ENCODE measurements around the gene CBFA2T3.

The CBFA2T3 gene

DNA sequence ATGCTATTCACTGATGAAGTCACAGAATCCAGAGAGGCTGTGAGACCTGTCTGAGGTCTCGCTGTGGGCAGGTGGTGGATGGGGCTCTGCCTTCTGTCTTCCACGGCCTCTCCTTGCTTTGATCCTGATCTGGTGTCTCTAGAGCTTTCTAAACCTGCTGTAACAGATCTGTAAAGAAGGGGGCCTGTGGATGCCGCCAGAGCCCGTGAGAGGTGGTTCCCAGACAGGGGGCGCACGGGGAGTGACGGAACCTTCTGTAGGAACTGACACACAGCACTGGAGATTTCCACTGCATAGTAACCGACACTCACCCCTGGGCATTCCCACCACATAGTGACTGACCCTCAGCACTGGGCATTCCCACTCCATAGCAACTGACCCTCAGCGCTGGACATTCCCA, 16.0 kb downstream of the CBFA2T3 start:
- DNase-seq (ENCODE audit: low read depth), result no peak

- no peak for DNase-seq (ENCODE audit: low read depth)
Measured at GRCh38 chr16:88960516-88960915, 16.5 kb downstream of the CBFA2T3 start.

DNA sequence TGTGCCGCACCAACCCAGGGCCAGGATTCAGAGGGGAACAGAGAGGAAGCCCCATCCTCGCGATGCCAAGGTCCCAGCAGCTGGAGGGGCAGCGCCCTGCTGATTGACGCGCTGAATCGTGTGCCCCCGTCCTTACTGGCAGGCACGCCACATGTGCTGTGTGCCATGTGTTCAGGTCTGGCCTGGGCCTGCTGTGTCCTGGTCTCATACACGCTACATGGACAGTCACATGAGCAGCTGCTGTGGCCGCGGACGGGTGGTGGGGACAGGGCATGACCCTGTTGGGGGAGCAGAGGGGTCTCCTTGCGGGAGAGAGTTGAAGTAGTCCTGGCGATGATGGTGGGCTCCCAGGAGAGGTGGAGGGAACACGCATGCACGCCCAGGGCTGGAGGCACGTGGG, 18.0 kb downstream of the CBFA2T3 start:
- DNase-seq (ENCODE audit: low read depth), result no peak

GRCh38 chr16:88957887-88958577, 19.0 kb downstream of the CBFA2T3 start:
- no peak for DNase-seq (ENCODE audit: low read depth)

DNA sequence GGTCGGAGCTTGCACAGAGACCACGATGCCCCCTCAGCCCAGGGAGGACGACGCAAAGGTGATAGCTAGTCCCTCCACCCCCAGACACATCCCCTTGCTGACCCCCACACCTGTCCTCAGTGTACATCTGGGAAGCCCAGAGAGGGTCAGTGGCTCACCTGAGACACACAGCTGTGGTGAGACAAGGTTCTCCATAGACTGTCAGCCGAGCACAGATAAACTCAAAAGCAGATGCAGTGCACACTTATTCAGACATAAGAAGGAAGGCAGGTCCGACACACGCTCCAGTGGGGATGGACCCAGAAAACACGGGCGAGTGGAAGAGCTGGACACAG, 19.6 kb downstream of the CBFA2T3 start:
- DNase-seq (ENCODE audit: low read depth), result no peak

- no peak for DNase-seq (ENCODE audit: low read depth)
Measured at GRCh38 chr16:88956546-88957432, 20.2 kb downstream of the CBFA2T3 start.

DNA sequence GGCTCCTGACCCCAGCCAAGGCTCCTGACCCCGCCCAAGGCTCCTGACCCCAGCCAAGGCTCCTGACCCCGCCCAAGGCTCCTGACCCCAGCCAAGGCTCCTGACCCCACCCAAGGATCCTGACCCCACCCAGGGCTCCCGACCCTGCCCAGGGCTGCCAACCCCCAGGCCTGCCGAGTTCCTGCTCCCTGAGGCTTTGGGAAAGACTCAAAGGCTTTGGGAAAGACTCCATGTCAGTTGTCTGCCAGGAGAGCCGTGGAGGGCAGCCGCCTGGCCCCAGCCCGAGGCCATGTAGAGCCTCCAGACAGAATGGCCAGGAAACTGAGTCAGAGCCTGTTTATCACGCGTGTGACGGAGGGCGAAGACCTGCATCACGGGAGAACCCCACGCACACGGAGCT, 21.1 kb downstream of the CBFA2T3 start:
- no peak for DNase-seq (ENCODE audit: low read depth)

DNA sequence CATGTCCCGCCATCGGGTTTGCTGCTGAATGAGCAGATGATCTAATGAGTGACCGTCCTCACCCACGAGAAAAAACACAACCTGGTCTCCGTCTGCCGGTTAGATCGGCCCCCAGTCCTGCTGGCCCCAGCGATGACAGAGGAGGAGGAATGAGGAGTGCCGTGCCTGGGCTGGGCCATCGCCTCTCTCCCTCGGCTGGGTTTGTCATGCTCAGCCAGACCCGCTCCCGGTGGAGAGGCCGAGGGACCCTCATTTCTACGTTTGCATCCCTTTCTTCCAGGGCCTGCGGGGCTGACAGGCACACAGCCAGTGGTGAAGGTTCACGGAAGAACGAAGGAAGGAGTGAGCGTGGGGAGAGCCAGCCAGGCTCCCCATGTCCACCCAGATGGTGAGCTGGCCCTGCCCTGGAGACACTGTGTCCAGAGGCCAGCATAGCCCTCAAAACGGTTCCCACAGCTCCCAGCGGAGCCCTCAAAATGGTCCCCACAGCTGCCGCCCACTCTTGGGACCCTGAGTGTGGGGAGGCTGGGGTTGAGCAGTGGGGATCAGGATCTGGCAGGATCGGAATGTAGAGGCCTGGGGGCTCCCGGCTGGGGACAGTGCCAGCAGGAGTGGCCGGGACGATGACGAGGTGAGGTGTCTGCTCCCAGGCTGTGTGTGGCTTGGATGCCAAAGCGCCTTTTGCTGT, 23.9 kb downstream of the CBFA2T3 start:
- DNase-seq (ENCODE audit: low read depth), result no peak

DNA sequence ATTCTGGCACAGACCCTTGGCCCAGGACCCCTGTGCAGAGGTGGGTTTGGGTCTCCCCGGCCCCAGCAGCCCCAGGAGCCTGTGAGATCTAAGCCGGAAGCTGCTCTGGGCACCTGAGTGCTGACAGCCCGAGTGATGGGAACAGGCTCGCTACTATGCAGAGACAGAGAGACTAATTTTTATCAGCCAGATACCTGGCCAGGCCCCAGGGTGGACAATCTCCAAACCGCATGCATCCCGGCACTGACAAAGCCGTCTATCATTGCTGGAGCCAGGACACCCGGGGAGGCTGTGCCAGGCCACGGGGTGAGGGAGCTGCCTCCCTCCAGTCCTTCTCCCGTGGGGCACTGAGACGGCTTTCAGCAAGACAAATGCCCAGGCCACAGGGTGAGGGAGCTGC, 25.0 kb downstream of the CBFA2T3 start:
- no peak for DNase-seq (ENCODE audit: low read depth)

DNA sequence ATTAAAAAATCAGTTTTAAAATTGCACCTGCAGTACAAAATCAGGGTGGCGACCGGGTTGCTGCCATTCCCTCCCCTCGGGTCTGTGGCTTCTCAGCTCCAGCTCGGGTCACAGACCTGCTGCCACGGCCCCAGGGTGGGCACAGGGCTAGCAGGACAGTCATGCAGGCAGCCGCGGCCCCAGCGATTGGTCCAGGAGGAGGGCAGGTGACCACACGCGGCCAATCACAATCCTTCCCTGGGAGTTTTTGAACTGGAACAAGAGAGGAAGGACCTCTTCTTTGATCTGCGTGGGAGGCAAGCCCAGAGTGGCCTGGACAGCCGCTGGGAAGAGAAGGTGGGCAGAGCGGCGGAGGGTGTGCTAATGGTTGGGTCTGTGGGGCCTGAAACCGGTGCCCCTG, 25.5 kb downstream of the CBFA2T3 start:
- DNase-seq (ENCODE audit: low read depth), result no peak

- DNase-seq (ENCODE audit: low read depth), result no peak
Measured at GRCh38 chr16:88948781-88949490, 28.1 kb downstream of the CBFA2T3 start.

DNA sequence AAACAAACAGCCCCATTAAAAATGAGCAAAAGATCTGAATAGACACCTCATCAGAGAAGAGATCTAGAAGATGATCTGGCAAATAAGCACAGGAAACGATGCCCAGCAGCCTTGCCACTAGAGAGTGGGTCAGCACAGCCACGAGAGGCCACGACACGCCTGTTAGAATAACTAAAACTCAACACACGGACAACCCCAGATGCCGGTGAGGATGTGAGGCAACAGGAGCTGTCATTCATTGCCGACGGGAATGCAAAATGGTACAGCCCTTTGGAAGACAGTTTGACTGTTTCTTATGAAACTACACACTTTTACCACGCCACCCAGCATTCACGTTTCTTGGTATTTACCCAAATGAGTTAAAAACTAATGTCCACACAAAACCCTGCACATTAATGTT, 31.5 kb downstream of the CBFA2T3 start:
- no peak for DNase-seq (ENCODE audit: low read depth)

- no peak for DNase-seq (ENCODE audit: low read depth)
Measured at GRCh38 chr16:88943741-88944140, 33.3 kb downstream of the CBFA2T3 start.

DNA sequence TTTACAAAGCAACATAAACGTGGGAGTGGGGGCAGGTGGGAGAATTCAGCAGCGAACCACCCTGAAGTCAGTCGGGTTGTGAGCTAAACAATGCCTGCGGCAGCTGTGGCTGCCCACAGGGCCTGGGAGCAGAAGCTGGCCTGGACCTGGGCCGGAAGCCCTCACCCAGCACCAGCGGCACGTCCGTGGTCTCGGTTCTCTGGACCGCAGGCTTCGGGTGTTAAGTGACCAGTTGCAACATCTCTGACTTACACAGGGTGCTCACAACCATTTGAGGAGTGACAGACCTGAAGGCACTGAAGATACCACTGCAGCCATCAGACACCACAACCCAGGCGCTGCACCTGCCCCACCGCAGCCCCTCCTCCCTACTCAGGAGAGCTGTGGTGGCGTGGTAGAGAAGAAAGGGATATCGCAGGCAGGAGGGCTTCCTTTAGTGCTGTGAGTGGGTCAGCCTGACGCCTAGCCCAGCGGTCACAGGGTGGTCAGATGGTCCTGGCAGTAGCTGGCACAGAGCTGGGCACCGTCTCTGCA, 33.8 kb downstream of the CBFA2T3 start:
- DNase-seq (ENCODE audit: low read depth), result no peak

DNA sequence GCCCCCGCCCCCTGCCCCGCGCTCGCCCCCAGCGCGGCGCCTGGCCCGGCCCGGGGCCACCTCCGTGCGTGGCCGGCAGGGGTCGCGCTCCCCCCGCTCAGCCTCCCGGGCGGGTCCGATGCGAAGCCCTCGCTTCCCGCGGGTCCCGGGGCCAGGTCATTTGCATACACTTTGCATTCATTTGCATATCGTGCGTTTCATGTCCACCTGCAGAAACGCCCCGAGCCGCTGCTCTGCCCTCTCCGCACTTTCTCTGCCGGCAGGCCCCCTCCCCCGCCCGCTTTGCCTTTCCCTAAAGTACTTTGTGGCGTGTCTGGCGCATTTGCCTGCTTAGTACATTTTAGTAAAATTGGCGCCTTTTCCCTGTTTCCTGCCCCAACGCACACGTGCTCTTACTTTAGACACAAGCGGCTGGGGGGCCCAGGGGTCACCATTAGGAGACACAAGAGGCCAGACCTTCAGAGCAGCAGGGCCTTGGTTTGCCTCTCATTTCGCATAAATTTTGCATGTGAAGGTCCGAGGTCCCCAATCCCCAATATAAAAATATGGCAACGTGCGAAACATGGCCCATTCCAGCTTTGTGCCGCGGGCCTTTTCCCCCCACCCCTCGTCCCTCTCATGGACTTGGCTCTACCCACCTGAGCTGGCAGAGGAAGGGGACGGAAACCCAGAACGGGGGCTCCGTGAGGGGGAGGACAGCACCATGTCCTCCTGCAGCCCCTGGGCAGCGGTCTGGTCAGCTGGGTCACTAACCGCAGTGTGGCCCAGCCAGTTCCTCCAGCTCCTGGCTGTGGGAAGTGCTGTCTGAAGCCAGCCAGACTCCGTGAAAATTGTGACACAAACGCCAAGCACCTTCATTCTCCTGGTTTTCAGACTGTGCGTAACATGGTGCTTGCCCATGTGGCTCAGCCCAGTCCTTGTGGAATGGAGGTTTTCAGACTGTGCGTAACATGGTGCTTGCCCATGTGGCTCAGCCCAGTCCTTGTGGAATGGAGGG, 34.8 kb downstream of the CBFA2T3 start:
- DNase-seq (ENCODE audit: low read depth), result no peak

- no peak for DNase-seq (ENCODE audit: low read depth)
Measured at GRCh38 chr16:88940862-88941817, 35.9 kb downstream of the CBFA2T3 start.

DNA sequence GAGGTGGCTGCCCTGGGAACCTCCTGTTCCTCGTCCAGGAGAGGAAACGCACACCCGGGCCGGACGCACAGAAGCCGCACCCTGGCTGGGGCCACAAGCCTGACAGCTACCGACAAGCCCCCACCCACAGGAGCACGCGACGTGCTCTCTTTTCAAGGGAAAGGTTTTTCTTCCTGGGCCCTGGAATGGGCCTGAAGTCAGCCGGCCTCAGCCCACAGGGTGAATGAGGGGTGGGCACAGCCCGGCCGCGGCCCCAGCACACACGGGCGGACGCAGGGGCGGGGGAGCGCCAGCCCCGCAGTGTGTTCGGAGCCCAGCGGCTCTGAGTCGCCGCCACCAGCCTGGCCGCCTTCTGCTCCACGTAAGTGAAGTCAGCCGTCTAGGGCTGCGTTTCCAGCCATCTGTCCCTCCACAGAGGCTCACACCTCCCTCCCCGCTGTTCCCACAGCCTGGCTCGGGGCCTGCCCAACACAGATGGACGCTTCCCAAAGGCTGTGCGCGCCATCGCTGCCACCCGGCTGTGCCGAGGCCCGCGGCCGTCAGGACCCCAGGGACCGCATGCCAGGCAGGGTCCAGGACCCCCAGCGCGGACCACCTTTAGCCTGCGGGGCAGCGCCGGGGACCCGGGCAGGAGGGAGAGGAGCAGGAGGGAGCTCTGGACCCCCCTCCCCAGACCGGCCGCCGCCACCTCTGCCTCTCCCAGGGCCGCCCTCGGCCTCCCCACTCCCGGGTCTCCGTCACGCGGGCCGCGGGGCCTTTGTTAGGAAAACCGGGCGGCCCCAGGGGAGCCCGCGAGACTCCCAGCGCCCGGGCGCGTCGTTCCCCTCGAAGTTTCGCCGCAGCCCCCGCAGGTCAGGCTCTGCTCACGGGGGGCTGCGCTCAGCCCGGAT, 36.8 kb downstream of the CBFA2T3 start:
- DNase-seq (ENCODE audit: low read depth), result no peak

DNA sequence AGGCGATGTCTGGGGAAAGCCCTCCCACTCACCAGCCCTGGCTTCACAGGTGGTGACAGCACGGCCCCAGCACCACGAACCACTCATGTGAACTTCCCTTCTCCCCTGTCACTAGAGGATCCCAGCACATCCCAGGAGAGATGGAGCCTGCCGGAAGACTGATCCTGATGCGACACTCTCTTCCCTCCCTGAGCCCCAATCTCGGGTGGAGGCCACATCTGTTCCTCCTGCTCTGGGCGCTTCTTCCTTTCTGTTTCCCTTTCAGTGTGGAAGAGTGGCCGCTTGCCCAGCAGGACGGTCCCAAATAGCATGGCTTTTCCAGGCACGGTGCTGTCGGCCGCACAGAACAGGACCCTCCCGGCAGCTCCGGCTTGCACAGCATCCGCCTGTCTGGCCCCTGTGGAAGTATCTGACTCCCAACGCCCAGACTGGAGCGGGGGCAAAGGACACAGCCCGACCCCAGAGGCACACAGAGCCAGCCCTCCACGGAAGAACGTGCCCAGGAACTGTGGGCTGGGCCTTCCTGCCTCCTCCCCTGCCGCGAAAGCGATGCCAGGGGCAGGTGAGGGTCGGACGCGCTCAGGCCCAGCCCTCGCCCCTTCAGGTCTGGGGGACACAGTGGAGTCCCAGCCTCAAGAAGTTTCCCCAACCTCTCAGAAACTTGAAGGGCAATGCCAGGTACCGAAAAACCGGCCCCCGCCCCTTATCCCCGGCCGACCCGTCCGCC, 37.6 kb downstream of the CBFA2T3 start:
- no peak for DNase-seq (ENCODE audit: low read depth)
